Measurements from ENCODE around the gene ZNF350. TPM values are rescaled to one million over a fixed set of nuclear protein-coding genes. Genes with fewer than 3 reads are reported as not detected.
"Not testable (repeated sequence)": the region's sequence is repeated elsewhere in the genome, so short reads cannot be mapped to it uniquely, and the experiment has no call there.

The ZNF350 gene
- total and polyA plus RNA-seq, 2 experiments from 2014 or later = 7.3 to 7.5 TPM

GRCh38 chr19:51994048-51994644, 7.5 kb upstream of the ZNF350 start:
- H3K9me3 ChIP-seq (ENCODE audit: low read depth) = peaks cover 19% of the 10 kb centered on the region
- no peaks in the 10 kb centered on the region for H3F3A ChIP-seq (ENCODE audit: insufficient read depth)
- H3K79me2 ChIP-seq (ENCODE audit: insufficient read depth) = no peaks in the 10 kb centered on the region
- no peak overlapping the region for H2AFZ ChIP-seq
- no peaks in the 10 kb centered on the region for H4K20me1 ChIP-seq (ENCODE audit: insufficient read depth)
- peak; percentile 3 for DNase-seq
- H3K27me3 ChIP-seq (replicated peaks; ENCODE audit: insufficient read depth) = no peaks in the 10 kb centered on the region
- WGBS, 2 experiments (ENCODE audit: low coverage in 1 of 2, low lambda C conversion rate in 2 of 2, missing lambda C conversion rate in 2 of 2) = 97 to 100% methylated on average over 2 of the region's 2 CpGs
- in situ Hi-C loops (cut with MboI) = no loop called here
- no peak overlapping the region for H3K4me2 ChIP-seq (ENCODE audit: unreplicated experiment)
- H3K9ac ChIP-seq = no peak overlapping the region
- peaks cover 78% of the 10 kb centered on the region for H3K36me3 ChIP-seq (ENCODE audit: low read depth)
- no peaks in the 10 kb centered on the region for H3K9me2 ChIP-seq (ENCODE audit: insufficient read depth)
- no peak overlapping the region for H3K27ac ChIP-seq
- no peaks in the 10 kb centered on the region for H3K4me1 ChIP-seq (ENCODE audit: insufficient read depth)
- no peak for TF ChIP-seq EZH2 (IDR thresholded peaks at IDR 0.05; ENCODE audit: insufficient read depth, poor library complexity, severe bottlenecking)
- no peak for TF ChIP-seq EZH2phosphoT487 (IDR thresholded peaks at IDR 0.05; ENCODE audit: insufficient read depth, low read depth)
- H3K4me3 ChIP-seq = no peak overlapping the region

DNA sequence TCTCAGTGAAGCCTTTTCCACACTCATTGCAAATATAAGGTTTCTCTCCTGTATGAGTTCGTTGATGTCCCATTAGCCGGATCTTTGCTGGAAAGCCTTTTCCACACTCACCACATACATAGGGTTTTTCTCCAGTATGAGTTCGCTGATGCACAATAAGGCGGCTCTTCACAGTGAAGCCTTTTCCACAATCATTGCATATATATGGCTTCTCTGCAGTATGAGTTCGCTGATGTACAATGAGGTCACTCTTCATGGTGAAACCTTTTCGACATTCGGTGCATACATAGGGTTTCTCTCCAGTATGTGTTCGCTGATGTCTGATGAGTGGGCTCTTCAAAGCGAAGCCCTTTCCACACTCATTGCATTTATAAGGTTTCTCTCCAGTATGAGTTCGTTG, 6.8 kb upstream of the ZNF350 start:
- Histone ChIP-seq H3K4me1 (ENCODE audit: insufficient read depth) (no peaks in the 10 kb centered on the region), H3K9me3 (ENCODE audit: low read depth) (peaks cover 19% of the 10 kb centered on the region), H3K79me2 (ENCODE audit: insufficient read depth) (no peaks in the 10 kb centered on the region), H3K9ac (no peak overlapping the region), H3K4me3 (no peak overlapping the region), H3K27ac (no peak overlapping the region), H3F3A (ENCODE audit: insufficient read depth) (no peaks in the 10 kb centered on the region), H3K27me3 (replicated peaks; ENCODE audit: insufficient read depth) (no peaks in the 10 kb centered on the region), H3K4me2 (ENCODE audit: unreplicated experiment) (no peak overlapping the region), H2AFZ (no peak overlapping the region), H3K9me2 (ENCODE audit: insufficient read depth) (no peaks in the 10 kb centered on the region), H4K20me1 (ENCODE audit: insufficient read depth) (no peaks in the 10 kb centered on the region), H3K36me3 (ENCODE audit: low read depth) (peaks cover 71% of the 10 kb centered on the region)
- no peak for TF ChIP-seq EZH2phosphoT487 (IDR thresholded peaks at IDR 0.05; ENCODE audit: insufficient read depth, low read depth)
- no peak for TF ChIP-seq EZH2 (IDR thresholded peaks at IDR 0.05; ENCODE audit: insufficient read depth, poor library complexity, severe bottlenecking)
- 96 to 97% methylated on average over 10 of the region's 10 CpGs for WGBS, 2 experiments (ENCODE audit: low coverage in 1 of 2, low lambda C conversion rate in 2 of 2, missing lambda C conversion rate in 2 of 2)
- in situ Hi-C loops (cut with MboI) = no loop called here
- DNase-seq = no peak

DNA sequence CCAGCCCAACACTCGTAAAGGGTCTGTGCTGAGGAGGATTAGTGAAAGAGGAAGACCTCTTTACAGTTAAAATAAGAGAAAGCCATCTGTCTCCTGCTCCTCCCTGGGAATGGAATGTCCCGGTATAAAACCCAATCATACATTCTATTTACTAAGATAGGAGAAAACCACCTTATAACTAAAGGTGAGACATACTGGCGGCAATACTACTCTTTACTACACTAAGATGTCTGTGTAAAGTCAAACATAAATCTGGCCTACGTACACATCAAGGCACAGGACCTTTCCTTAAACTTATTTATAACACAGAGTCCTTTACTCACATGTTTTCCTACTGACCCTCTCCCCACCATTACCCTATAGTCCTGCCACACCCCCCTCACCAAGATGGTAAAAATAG, 3.3 kb downstream of the ZNF350 start:
- Histone ChIP-seq H3K27me3 (replicated peaks; ENCODE audit: insufficient read depth) (no peaks in the 10 kb centered on the region), H3K4me2 (ENCODE audit: unreplicated experiment) (no peak overlapping the region), H3K4me1 (ENCODE audit: insufficient read depth) (peaks cover 9% of the 10 kb centered on the region; the same call in 1 of the 2 replicates), H3K79me2 (ENCODE audit: insufficient read depth) (peaks cover 82% of the 10 kb centered on the region), H3K9ac (no peak overlapping the region), H3K9me2 (ENCODE audit: insufficient read depth) (no peaks in the 10 kb centered on the region), H2AFZ (no peak overlapping the region), H3F3A (ENCODE audit: insufficient read depth) (no peaks in the 10 kb centered on the region), H3K9me3 (ENCODE audit: low read depth) (no peaks in the 10 kb centered on the region), H3K4me3 (no peak overlapping the region), H3K36me3 (ENCODE audit: low read depth) (peaks cover 10% of the 10 kb centered on the region; the same call in 1 of the 2 replicates), H4K20me1 (ENCODE audit: insufficient read depth) (no peaks in the 10 kb centered on the region), H3K27ac (no peak overlapping the region)
- 80 to 83% methylated on average over 4 of the region's 4 CpGs for WGBS, 2 experiments (ENCODE audit: low coverage in 1 of 2, low lambda C conversion rate in 2 of 2, missing lambda C conversion rate in 2 of 2)
- in situ Hi-C loops (cut with MboI) = no loop called here
- DNase-seq = no peak
- TF ChIP-seq EZH2 (IDR thresholded peaks at IDR 0.05; ENCODE audit: insufficient read depth, poor library complexity, severe bottlenecking) (no peak), EZH2phosphoT487 (IDR thresholded peaks at IDR 0.05; ENCODE audit: insufficient read depth, low read depth) (no peak)

DNA sequence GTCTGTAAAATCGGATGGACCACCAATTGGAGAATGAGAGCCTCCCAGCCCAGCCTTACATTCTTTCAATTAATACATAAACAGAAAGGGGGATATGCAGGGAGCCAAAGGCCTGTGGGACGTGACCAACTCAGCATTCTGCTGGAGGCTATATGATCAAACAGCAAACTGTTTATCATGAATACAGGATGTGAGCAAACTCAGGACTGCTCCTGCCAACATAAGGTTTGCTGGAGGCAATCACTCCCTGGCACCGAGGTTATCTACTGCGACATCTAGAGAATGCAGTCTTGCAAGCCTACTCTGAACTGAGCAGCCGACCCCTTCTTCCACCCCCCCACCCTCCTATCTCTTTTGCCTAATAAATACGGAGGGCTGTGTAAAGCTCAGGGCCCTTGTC, 5.7 kb downstream of the ZNF350 start:
- H3K27me3 ChIP-seq (replicated peaks; ENCODE audit: insufficient read depth); H3K4me3 ChIP-seq; in situ Hi-C loops (cut with MboI); H3F3A ChIP-seq (ENCODE audit: insufficient read depth); H4K20me1 ChIP-seq (ENCODE audit: insufficient read depth); H3K4me2 ChIP-seq (ENCODE audit: unreplicated experiment); H3K4me1 ChIP-seq (ENCODE audit: insufficient read depth); H2AFZ ChIP-seq; H3K9me2 ChIP-seq (ENCODE audit: insufficient read depth); H3K9me3 ChIP-seq (ENCODE audit: low read depth); DNase-seq; H3K27ac ChIP-seq; H3K9ac ChIP-seq: not testable (repeated sequence)
- WGBS, 2 experiments (ENCODE audit: low coverage in 1 of 2, low lambda C conversion rate in 2 of 2, missing lambda C conversion rate in 2 of 2) = 95 to 97% methylated on average over 4 to 6 of the region's 6 CpGs
- peaks cover 99% of the 10 kb centered on the region for H3K79me2 ChIP-seq (ENCODE audit: insufficient read depth)
- peaks cover 10% of the 10 kb centered on the region; the same call in 1 of the 2 replicates for H3K36me3 ChIP-seq (ENCODE audit: low read depth)
